Right atrium auricular region (tissue), 2 donors: ENCODE measurements around the gene MRPL58. TPM values are rescaled to one million over a fixed set of nuclear protein-coding genes. Genes with fewer than 3 reads are reported as not detected.

Experiments used
- DNase-seq: peaks from one replicate; pipeline ENCODE4 v3.0.0-alpha.2; 2019; ENCODE audit warnings: low spot score
- H3K27ac ChIP-seq, 2 donors: fragments of 200-600 bp; sonication (generic); 1 replicate in 1 of 2; 2 replicates in 1 of 2; pipeline ENCODE4 v1.5.1; 2016 to 2019
- H3K27me3 ChIP-seq, 2 donors: fragments of 200-600 bp; sonication (generic); one replicate each; pipeline versions ENCODE4 v1.5.1 to v1.6.0; 2017 to 2019
- H3K36me3 ChIP-seq: fragments of 200-600 bp; sonication (generic); one replicate; pipeline ENCODE4 v1.5.1; 2016
- H3K4me1 ChIP-seq, 2 donors: fragments of 200-600 bp; sonication (generic); one replicate each; pipeline versions ENCODE4 v1.5.1 to v1.6.0; 2017 to 2019
- H3K4me3 ChIP-seq, 2 donors: fragments of 200-600 bp; sonication (generic); 1 replicate in 1 of 2; 2 replicates in 1 of 2; pipeline ENCODE4 v1.5.1; 2017 to 2019; ENCODE audit warnings: mild to moderate bottlenecking in 1 of 2, moderate library complexity in 1 of 2
- H3K9me3 ChIP-seq, 2 donors: fragments of 200-600 bp; sonication (generic); one replicate each; pipeline ENCODE4 v1.5.1; 2019
- total RNA-seq, 2 donors: library from RNA; depleted of rRNA; stranded (reverse); fragments of >200 nt; gene quantifications; one replicate each; pipeline ENCODE4 v1.1.0, GENCODE V29; 2016
- TF ChIP-seq, protein P1 (sequence below), 2 donors: fragments of 200-600 bp; sonication (generic); IDR thresholded peaks; one replicate each; pipeline ENCODE4 v1.5.1; 2019; ENCODE audit warnings: antibody characterized with exemption in 2 of 2

The MRPL58 gene
- total RNA-seq, 2 donors from 2014 or later: 44.8 to 104 TPM

DNA sequence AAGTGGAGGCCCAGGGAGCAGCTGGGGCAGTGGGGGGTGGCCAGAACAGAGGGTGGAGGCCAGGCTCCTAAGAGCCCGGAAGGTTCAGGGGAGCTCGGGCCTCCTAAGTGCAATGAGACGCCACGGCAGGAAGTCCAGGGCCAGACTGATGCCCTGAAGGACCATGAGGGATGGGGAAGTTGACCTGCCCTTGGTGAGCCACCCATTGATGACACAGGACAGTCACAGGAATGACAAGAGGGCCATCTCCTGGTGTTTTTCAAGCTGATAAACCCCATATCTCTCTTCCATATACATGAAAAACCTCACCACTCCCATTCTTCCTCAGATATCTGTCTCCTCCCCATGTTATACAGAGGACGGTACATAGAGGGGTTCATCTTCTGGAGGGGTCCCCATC, 5.8 kb upstream of the MRPL58 start:
- Histone ChIP-seq H3K36me3 (peaks cover 34% of the 10 kb centered on the region), H3K4me3 (no peak overlapping the region), H3K9me3 (no peaks in the 10 kb centered on the region), H3K27me3 (no peaks in the 10 kb centered on the region), H3K27ac (no peak overlapping the region), H3K4me1 (peaks cover 0 to 11% of the 10 kb centered on the region in 2 donors)
- TF ChIP-seq, protein P1, sequence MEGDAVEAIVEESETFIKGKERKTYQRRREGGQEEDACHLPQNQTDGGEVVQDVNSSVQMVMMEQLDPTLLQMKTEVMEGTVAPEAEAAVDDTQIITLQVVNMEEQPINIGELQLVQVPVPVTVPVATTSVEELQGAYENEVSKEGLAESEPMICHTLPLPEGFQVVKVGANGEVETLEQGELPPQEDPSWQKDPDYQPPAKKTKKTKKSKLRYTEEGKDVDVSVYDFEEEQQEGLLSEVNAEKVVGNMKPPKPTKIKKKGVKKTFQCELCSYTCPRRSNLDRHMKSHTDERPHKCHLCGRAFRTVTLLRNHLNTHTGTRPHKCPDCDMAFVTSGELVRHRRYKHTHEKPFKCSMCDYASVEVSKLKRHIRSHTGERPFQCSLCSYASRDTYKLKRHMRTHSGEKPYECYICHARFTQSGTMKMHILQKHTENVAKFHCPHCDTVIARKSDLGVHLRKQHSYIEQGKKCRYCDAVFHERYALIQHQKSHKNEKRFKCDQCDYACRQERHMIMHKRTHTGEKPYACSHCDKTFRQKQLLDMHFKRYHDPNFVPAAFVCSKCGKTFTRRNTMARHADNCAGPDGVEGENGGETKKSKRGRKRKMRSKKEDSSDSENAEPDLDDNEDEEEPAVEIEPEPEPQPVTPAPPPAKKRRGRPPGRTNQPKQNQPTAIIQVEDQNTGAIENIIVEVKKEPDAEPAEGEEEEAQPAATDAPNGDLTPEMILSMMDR (IDR thresholded peaks at IDR 0.05): no peak
- DNase-seq: no peak

DNA sequence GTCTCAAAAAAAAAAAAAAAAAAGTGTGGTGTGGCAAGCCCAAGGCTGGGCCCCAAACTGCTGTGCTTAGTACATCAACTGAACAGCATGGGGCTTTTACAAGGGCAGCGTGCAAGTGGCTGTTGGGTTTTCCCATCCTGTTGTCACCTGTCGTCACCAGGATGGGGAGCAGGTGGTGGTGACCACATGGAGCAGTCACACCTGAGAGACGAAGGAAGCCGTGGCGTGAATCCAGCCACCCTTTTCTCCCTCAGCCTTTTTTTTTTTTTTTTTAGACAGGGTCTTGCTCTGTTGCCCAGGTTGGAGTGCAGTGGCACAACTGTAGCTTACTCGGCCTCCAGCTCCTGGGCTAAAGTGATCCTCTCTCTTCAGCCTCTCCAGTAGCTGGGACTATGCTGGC, 4.1 kb upstream of the MRPL58 start:
- H3K27me3 ChIP-seq: no peaks in the 10 kb centered on the region
- H3K9me3 ChIP-seq: no peaks in the 10 kb centered on the region
- peaks cover 17% of the 10 kb centered on the region for H3K36me3 ChIP-seq
- no peak overlapping the region for H3K4me3 ChIP-seq
- TF ChIP-seq, protein P1 (IDR thresholded peaks at IDR 0.05): no peak
- H3K4me1 ChIP-seq: peaks cover 0 to 22% of the 10 kb centered on the region in 2 donors
- no peak for DNase-seq
- H3K27ac ChIP-seq: no peak overlapping the region

DNA sequence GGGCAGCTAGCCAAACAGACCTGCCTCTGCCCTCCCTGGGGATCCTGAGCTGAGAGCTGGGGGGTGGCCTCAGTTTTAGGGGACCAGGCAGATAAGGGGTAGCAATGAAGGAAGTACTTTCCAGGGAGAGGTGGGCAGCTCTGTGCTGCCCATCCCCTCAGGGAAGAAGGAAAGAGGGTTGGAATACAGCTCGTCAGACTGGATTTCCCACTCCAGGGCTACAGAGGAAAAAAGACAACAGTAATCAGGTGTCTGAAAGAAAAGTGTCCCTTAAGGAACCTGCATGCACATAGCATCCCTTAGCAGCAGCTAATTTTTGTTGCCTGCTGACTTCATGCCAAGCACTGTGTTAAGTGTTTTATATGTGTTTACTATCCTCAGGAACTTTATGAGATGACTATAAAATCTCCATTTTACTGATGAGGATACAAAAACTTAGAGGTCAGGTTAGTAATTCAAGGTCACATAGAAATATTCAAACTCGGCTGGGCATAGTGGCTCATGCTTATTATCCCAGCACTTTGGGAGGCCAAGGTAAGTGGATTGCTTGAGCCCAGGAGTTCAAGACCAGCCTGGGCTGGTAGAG, 3.2 kb upstream of the MRPL58 start:
- Histone ChIP-seq H3K9me3 (no peaks in the 10 kb centered on the region), H3K36me3 (peaks cover 8% of the 10 kb centered on the region), H3K4me3 (no peak overlapping the region), H3K4me1 (peaks cover 0 to 27% of the 10 kb centered on the region in 2 donors), H3K27ac (no peak overlapping the region), H3K27me3 (no peaks in the 10 kb centered on the region)
- DNase-seq: no peak
- TF ChIP-seq, protein P1 (IDR thresholded peaks at IDR 0.05): no peak

DNA sequence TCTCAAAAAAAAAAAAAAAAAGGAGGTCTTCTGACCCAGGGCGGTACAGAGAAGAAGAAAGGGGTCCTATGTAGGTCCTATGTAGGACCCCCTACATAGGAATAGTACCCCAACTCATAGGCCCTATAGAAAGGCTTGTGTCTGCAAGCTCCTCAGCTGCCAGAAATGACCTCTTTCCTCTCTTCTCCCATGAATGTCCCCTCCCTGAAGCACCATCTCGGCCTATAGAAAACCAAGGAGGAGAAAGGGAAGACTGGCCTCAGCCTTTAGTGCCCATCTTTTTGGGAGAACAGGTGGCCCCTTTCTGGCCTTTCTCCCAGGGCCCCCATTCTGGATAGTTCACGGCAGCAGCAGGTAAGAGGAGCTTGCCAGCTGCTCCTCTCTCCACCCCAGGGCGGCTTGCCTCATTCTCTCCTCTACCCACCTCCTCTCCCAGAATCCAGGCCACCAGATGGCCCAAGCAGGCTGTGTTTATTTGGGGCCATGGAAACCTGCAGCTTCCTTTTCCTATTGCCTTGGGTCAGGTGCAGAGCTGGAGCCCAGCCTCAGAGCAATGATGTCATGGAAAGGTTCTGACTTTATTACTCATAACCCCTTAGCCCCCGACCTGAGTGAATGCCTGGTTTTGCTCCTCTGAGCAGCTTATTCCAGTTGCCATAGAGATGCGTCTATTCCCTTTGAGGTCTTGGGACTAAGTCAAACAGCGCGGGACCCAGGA, 1.6 kb upstream of the MRPL58 start:
- Histone ChIP-seq H3K27me3 (no peaks in the 10 kb centered on the region), H3K4me1 (peaks cover 0 to 27% of the 10 kb centered on the region in 2 donors), H3K9me3 (no peaks in the 10 kb centered on the region), H3K4me3 (no peak overlapping the region), H3K27ac (peak overlapping the region; percentile 83 to 88), H3K36me3 (no peaks in the 10 kb centered on the region)
- TF ChIP-seq, protein P1 (IDR thresholded peaks at IDR 0.05): peak in 1 of 2 donors; percentile 26
- peak; percentile 65 for DNase-seq

DNA sequence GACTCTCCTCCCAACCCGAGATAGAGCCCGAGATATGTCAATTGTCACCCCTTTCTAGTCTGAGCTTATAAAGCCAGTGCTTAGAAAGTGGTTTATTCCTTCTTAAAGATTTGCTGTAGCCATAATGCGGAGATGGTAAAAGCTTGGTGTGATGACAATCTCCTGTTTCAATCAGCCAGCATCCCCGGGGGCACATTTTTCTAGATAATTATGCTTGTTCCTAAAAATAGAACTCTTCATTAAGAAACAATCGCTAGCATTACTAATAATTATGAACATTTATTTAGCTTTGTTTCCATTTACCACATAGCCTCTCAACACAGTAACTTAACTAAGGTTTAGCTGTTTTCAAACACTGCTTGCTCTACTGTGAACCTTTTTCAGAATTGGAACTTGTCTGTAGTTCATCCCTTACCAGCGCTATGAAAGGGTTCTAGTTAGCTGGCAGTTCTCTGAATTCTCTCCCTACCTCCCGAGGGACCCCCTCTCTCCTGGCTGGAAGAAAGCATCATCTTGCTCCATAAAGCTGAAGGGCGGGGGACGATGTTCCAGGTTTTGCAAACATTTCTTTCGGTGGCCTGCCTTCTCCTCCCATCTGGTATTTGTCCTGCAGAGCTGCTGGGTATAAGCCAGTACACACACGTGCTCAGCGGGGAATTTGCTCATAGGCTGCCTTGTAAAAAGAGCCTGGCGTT, 922 bp upstream of the MRPL58 start:
- peaks cover 0 to 27% of the 10 kb centered on the region in 2 donors for H3K4me1 ChIP-seq
- H3K9me3 ChIP-seq: no peaks in the 10 kb centered on the region
- TF ChIP-seq, protein P1 (IDR thresholded peaks at IDR 0.05): no peak
- peak overlapping the region; percentile 76 to 80 for H3K4me3 ChIP-seq
- H3K36me3 ChIP-seq: no peaks in the 10 kb centered on the region
- DNase-seq: peak; percentile 79
- no peaks in the 10 kb centered on the region for H3K27me3 ChIP-seq
- H3K27ac ChIP-seq: peak overlapping the region; percentile 83 to 88
